HepG2 (cell line): ENCODE results near the gene U2AF1L4. TPM values are rescaled to one million over a fixed set of nuclear protein-coding genes. Genes with fewer than 3 reads are reported as not detected.

Experiments
- HMG20A ChIP-seq: IDR thresholded peaks from 2 replicates; pipeline ENCODE4 v1.6.1; 2016; ENCODE audit warnings: borderline replicate concordance
- ISL2 ChIP-seq: sonication (generic); formaldehyde crosslinking; IDR thresholded peaks from 2 replicates; pipeline ENCODE4 v1.5.0; 2020; ENCODE audit warnings: missing genetic modification reagents
- PATZ1 ChIP-seq: sonication (generic); formaldehyde crosslinking; IDR thresholded peaks from 2 replicates; pipeline ENCODE4 v1.4.0; 2020; ENCODE audit warnings: missing genetic modification reagents
- PBX3 ChIP-seq: sonication (generic); formaldehyde crosslinking; IDR thresholded peaks from 2 replicates; pipeline ENCODE4 v1.8.1; 2023; ENCODE audit warnings: missing genetic modification reagents, inconsistent platforms, borderline replicate concordance
- SATB2 ChIP-seq: sonication (generic); formaldehyde crosslinking; IDR thresholded peaks from 2 replicates; pipeline ENCODE4 v1.5.0; 2020; ENCODE audit warnings: missing genetic modification reagents
- ZNF317 ChIP-seq: sonication (generic); formaldehyde crosslinking; IDR thresholded peaks from 2 replicates; pipeline ENCODE4 v1.5.0; 2020; ENCODE audit warnings: mild to moderate bottlenecking, missing genetic modification reagents
- polyA plus RNA-seq, 8 experiments: library from polyadenylated mRNA; depleted of rRNA in 3 of 8; stranded (reverse) in 7 of 8; unstranded in 1 of 8; fragments of >200 nt; fragmentation: Illumina TruSeq in 4 of 8; extraction: Trizol in 4 of 8; gene quantifications; 2 replicates each; pipeline versions ENCODE4 v1.2.1 to v1.2.3, GENCODE V29; 2011 to 2016; ENCODE audit warnings: low read depth in 4 of 8, missing spikeins in 1 of 8, mixed read lengths in 1 of 8; ENCODE audit not compliant: insufficient read depth in 1 of 8
- total RNA-seq, 5 experiments: library from RNA; depleted of rRNA; stranded (reverse); fragments of >200 nt; fragmentation: Illumina TruSeq; extraction: Trizol; gene quantifications; 2 replicates each; pipeline ENCODE4 v1.2.3, GENCODE V29; 2016; ENCODE audit warnings: low read depth in 1 of 5
- TF ChIP-seq, protein P1 (sequence below): sonication (generic); formaldehyde crosslinking; IDR thresholded peaks from 2 replicates; pipeline ENCODE4 v1.4.0; 2020; ENCODE audit warnings: missing genetic modification reagents
- TF ChIP-seq, protein P2 (sequence below): sonication (generic); formaldehyde crosslinking; IDR thresholded peaks from 2 replicates; pipeline ENCODE4 v1.8.0; 2023; ENCODE audit warnings: mild to moderate bottlenecking, missing genetic modification reagents

U2AF1L4 gene
- total and polyA plus RNA-seq, 2 of the 13 experiments (the other 11 are each of a cell fraction or from before 2014, with no cell fraction given), result 7.9 to 15.4 TPM

DNA sequence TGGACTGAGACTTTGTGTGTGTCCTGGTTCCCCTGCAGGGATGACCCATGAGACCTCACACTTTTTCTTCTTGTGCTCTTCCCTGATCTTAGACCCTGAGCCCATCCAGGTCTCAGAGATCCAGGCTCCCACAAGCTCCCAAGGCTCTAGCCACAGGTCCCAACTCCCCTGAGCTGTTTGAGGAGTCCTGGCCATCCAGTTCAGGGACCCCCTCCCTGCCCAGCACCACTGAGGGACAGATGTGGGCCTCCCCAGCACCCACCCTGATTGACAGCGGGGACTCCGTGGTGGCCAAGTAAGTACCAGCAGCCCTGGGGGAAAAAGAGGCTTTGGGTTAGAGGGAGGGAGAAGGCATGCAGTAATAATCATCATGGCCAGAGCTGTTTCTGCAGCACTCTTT lies 14.5 kb upstream of the U2AF1L4 start (continued):
- TF ChIP-seq, protein P1, sequence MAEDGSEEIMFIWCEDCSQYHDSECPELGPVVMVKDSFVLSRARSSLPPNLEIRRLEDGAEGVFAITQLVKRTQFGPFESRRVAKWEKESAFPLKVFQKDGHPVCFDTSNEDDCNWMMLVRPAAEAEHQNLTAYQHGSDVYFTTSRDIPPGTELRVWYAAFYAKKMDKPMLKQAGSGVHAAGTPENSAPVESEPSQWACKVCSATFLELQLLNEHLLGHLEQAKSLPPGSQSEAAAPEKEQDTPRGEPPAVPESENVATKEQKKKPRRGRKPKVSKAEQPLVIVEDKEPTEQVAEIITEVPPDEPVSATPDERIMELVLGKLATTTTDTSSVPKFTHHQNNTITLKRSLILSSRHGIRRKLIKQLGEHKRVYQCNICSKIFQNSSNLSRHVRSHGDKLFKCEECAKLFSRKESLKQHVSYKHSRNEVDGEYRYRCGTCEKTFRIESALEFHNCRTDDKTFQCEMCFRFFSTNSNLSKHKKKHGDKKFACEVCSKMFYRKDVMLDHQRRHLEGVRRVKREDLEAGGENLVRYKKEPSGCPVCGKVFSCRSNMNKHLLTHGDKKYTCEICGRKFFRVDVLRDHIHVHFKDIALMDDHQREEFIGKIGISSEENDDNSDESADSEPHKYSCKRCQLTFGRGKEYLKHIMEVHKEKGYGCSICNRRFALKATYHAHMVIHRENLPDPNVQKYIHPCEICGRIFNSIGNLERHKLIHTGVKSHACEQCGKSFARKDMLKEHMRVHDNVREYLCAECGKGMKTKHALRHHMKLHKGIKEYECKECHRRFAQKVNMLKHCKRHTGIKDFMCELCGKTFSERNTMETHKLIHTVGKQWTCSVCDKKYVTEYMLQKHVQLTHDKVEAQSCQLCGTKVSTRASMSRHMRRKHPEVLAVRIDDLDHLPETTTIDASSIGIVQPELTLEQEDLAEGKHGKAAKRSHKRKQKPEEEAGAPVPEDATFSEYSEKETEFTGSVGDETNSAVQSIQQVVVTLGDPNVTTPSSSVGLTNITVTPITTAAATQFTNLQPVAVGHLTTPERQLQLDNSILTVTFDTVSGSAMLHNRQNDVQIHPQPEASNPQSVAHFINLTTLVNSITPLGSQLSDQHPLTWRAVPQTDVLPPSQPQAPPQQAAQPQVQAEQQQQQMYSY (CRISPR knock-in tag), result no peak
- TF ChIP-seq, protein P2, sequence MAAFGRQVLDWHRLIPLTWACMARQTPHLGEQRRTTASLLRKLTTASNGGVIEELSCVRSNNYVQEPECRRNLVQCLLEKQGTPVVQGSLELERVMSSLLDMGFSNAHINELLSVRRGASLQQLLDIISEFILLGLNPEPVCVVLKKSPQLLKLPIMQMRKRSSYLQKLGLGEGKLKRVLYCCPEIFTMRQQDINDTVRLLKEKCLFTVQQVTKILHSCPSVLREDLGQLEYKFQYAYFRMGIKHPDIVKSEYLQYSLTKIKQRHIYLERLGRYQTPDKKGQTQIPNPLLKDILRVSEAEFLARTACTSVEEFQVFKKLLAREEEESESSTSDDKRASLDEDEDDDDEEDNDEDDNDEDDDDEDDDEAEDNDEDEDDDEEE (CRISPR knock-in tag), result no peak
- TF ChIP-seq PATZ1 (no peak), HMG20A (no peak), SATB2 (CRISPR knock-in tag) (no peak), PBX3 (no peak), ZNF317 (CRISPR knock-in tag) (no peak), ISL2 (no peak)
